PFSK-1 (cell line): Measurements from ENCODE around the gene SCGB3A2.

Source experiments
- FOXP2 ChIP-seq: optimal IDR thresholded peaks from 2 replicates; pipeline ENCODE3; 2011; ENCODE audit warnings: borderline replicate concordance, control low read depth, inconsistent platforms; ENCODE audit not compliant: insufficient read depth; ENCODE audit errors: extremely low read length, extremely low read depth
- POLR2AphosphoS5 ChIP-seq: IDR thresholded peaks from 2 replicates; pipeline ENCODE4 v1.6.1; 2012; ENCODE audit warnings: low read depth, mild to moderate bottlenecking, control low read depth, low read length, moderate library complexity
- SIN3A ChIP-seq: IDR thresholded peaks from 2 replicates; pipeline ENCODE4 v1.6.1; 2012; ENCODE audit warnings: mild to moderate bottlenecking, low read length, moderate library complexity, borderline replicate concordance; ENCODE audit not compliant: insufficient read depth
- TAF1 ChIP-seq: IDR thresholded peaks from 2 replicates; pipeline ENCODE4 v1.6.1; 2012; ENCODE audit warnings: low read length, control low read depth, borderline replicate concordance; ENCODE audit not compliant: insufficient read depth
- TF ChIP-seq, protein P1 (sequence below), 2 experiments: IDR thresholded peaks; 2 replicates each; pipeline versions ENCODE4 v1.6.1 to v1.8.0; 2011 to 2012; ENCODE audit warnings: low read depth in 2 of 2, low read length in 2 of 2, control low read depth in 1 of 2, inconsistent platforms in 1 of 2, mild to moderate bottlenecking in 1 of 2, moderate library complexity in 1 of 2; ENCODE audit not compliant: insufficient read depth in 1 of 2

DNA sequence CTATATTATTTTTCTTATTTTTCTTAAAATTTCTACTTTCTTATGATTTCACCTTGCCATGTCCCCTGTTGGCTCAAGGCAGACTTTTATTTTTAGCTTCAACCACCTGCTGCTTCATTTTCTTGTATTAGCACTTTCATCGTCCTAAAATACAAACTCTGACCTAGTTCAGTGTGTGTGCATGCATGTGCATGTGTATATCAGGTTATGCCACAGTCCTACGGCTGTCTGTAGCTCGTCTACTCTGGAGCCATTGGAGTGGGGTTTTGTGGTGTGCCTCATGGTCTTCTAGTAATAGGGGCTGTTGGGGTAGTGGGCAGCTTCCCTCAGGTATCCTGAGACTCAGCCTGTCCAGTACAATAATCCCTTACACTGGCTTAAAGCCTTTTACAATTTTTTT, 33.7 kb upstream of the SCGB3A2 start:
- no peak for TF ChIP-seq TAF1
- TF ChIP-seq, protein P1, sequence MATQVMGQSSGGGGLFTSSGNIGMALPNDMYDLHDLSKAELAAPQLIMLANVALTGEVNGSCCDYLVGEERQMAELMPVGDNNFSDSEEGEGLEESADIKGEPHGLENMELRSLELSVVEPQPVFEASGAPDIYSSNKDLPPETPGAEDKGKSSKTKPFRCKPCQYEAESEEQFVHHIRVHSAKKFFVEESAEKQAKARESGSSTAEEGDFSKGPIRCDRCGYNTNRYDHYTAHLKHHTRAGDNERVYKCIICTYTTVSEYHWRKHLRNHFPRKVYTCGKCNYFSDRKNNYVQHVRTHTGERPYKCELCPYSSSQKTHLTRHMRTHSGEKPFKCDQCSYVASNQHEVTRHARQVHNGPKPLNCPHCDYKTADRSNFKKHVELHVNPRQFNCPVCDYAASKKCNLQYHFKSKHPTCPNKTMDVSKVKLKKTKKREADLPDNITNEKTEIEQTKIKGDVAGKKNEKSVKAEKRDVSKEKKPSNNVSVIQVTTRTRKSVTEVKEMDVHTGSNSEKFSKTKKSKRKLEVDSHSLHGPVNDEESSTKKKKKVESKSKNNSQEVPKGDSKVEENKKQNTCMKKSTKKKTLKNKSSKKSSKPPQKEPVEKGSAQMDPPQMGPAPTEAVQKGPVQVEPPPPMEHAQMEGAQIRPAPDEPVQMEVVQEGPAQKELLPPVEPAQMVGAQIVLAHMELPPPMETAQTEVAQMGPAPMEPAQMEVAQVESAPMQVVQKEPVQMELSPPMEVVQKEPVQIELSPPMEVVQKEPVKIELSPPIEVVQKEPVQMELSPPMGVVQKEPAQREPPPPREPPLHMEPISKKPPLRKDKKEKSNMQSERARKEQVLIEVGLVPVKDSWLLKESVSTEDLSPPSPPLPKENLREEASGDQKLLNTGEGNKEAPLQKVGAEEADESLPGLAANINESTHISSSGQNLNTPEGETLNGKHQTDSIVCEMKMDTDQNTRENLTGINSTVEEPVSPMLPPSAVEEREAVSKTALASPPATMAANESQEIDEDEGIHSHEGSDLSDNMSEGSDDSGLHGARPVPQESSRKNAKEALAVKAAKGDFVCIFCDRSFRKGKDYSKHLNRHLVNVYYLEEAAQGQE (IDR thresholded peaks at IDR 0.05; ENCODE audit: insufficient read depth in 1 of 2, low read depth in 2 of 2, low read length in 2 of 2) = no peak
- no peak for TF ChIP-seq SIN3A
- TF ChIP-seq POLR2AphosphoS5 = no peak
- no peak for TF ChIP-seq FOXP2
